Measurements from ENCODE around the gene ADCK1. TPM values are rescaled to one million over a fixed set of nuclear protein-coding genes. Genes with fewer than 3 reads are reported as not detected.

The ADCK1 gene
- total and polyA plus RNA-seq, 9 of the 15 experiments (the other 6 are each of a cell fraction or from before 2014, with no cell fraction given), result 2.8 to 8.9 (median 4.3) TPM

DNA sequence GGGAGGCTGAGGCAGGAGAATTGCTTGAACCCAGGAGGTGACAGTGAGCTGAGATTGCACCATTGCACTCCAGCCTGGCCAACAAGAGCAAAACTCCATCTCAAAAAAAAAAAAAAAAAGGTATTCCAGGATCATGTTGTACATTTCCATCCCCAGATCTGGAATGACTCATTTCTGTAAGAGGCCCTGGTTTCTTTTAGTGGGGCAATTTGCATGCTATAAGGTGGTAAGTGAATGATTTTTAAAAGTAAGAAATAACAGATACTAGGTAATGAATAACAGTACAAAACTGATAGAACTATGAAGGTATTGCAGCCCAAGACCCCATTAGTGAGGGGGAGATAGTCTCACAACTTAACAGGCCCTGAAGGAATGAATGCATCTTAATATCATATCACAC, 17.7 kb upstream of the ADCK1 start (continued):
- TF ChIP-seq, protein P1, sequence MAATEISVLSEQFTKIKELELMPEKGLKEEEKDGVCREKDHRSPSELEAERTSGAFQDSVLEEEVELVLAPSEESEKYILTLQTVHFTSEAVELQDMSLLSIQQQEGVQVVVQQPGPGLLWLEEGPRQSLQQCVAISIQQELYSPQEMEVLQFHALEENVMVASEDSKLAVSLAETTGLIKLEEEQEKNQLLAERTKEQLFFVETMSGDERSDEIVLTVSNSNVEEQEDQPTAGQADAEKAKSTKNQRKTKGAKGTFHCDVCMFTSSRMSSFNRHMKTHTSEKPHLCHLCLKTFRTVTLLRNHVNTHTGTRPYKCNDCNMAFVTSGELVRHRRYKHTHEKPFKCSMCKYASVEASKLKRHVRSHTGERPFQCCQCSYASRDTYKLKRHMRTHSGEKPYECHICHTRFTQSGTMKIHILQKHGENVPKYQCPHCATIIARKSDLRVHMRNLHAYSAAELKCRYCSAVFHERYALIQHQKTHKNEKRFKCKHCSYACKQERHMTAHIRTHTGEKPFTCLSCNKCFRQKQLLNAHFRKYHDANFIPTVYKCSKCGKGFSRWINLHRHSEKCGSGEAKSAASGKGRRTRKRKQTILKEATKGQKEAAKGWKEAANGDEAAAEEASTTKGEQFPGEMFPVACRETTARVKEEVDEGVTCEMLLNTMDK (IDR thresholded peaks at IDR 0.05; ENCODE audit: borderline replicate concordance, insufficient read depth, low read depth, low read length, poor library complexity, severe bottlenecking), result no peak
- no peak for TF ChIP-seq LCOR (CRISPR knock-in tag; IDR thresholded peaks at IDR 0.05)
- TF ChIP-seq, protein P2, sequence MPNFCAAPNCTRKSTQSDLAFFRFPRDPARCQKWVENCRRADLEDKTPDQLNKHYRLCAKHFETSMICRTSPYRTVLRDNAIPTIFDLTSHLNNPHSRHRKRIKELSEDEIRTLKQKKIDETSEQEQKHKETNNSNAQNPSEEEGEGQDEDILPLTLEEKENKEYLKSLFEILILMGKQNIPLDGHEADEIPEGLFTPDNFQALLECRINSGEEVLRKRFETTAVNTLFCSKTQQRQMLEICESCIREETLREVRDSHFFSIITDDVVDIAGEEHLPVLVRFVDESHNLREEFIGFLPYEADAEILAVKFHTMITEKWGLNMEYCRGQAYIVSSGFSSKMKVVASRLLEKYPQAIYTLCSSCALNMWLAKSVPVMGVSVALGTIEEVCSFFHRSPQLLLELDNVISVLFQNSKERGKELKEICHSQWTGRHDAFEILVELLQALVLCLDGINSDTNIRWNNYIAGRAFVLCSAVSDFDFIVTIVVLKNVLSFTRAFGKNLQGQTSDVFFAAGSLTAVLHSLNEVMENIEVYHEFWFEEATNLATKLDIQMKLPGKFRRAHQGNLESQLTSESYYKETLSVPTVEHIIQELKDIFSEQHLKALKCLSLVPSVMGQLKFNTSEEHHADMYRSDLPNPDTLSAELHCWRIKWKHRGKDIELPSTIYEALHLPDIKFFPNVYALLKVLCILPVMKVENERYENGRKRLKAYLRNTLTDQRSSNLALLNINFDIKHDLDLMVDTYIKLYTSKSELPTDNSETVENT (CRISPR knock-in tag; IDR thresholded peaks at IDR 0.05), result no peak
- no peak for TF ChIP-seq MCM7 (IDR thresholded peaks at IDR 0.05)
- TF ChIP-seq ZNF639 (CRISPR knock-in tag; conservative IDR thresholded peaks at IDR 0.05 in 1 of 2, IDR thresholded peaks at IDR 0.05 in 1 of 2), result no peak
- no peak for TF ChIP-seq TAL1 (IDR thresholded peaks at IDR 0.05)
- TF ChIP-seq MYNN (IDR thresholded peaks at IDR 0.05), result no peak
- TF ChIP-seq MYNN (CRISPR knock-in tag; IDR thresholded peaks at IDR 0.05), result no peak
- no peak for TF ChIP-seq ZBTB49 (CRISPR knock-in tag; IDR thresholded peaks at IDR 0.05; ENCODE audit: borderline replicate concordance)
- TF ChIP-seq PURB (CRISPR knock-in tag; IDR thresholded peaks at IDR 0.05; ENCODE audit: low read depth), result no peak
- no peak for TF ChIP-seq KDM4B (IDR thresholded peaks at IDR 0.05; ENCODE audit: borderline replicate concordance in 2 of 2, low read depth in 1 of 2)
- no peak for TF ChIP-seq TRIM24 (IDR thresholded peaks at IDR 0.05)

Measured in K562 (cell line).